Body of pancreas (tissue), 4 donors: ENCODE measurements around the gene SETBP1. TPM values are rescaled to one million over a fixed set of nuclear protein-coding genes. Genes with fewer than 3 reads are reported as not detected.

Source experiments
- ATAC-seq: fragments of 150-250 bp; one replicate; pipeline ENCODE4 v1.9.1; 2016
- DNase-seq, 4 donors: peaks; one replicate each; pipeline ENCODE4 v3.0.0-alpha.2; 2019
- H3K27ac ChIP-seq, 4 donors: fragments of 200-600 bp; sonication (generic); 1 replicate in 3 of 4; 2 replicates in 1 of 4; pipeline versions ENCODE4 v1.5.1 to v1.6.1; 2016 to 2019; ENCODE audit warnings: mild to moderate bottlenecking in 1 of 4, mixed read lengths in 1 of 4, moderate library complexity in 1 of 4
- H3K27me3 ChIP-seq, 2 donors: fragments of 200-600 bp; sonication (generic); one replicate each; pipeline ENCODE4 v1.6.0; 2016; ENCODE audit warnings: mild to moderate bottlenecking in 1 of 2
- H3K36me3 ChIP-seq, 2 donors: fragments of 200-600 bp; sonication (generic); replicated peaks in 1 of 2; 2 replicates each; pipeline ENCODE4 v1.5.1; 2016; ENCODE audit warnings: low read depth in 2 of 2; ENCODE audit not compliant: insufficient read depth in 1 of 2
- H3K4me1 ChIP-seq: fragments of 200-600 bp; sonication (generic); one replicate; pipeline ENCODE4 v1.6.0; 2016
- H3K4me3 ChIP-seq, 2 donors: fragments of 200-600 bp; sonication (generic); 1 replicate in 1 of 2; 2 replicates in 1 of 2; pipeline ENCODE4 v1.5.1; 2016 to 2019
- H3K9me3 ChIP-seq, 3 donors: fragments of 200-600 bp; sonication (generic); 1 replicate in 2 of 3; 2 replicates in 1 of 3; pipeline ENCODE4 v1.5.1; 2016
- CTCF ChIP-seq, 7 experiments: fragments of 450-650 bp in 4 of 7; fragments of 200-600 bp in 3 of 7; sonication (generic) in 3 of 7; IDR thresholded peaks; one replicate each; pipeline ENCODE4 v1.5.1; 2016 to 2019; ENCODE audit warnings: antibody characterized with exemption in 7 of 7
- POLR2A ChIP-seq, 3 donors: fragments of 450-650 bp; IDR thresholded peaks; one replicate each; pipeline ENCODE4 v1.6.1; 2016; ENCODE audit warnings: antibody characterized with exemption in 3 of 3, mild to moderate bottlenecking in 2 of 3
- WGBS, 2 donors: methylation state at CpG; one replicate each; pipeline ENCODE4 v1.1.5; 2017; 5-methylcytosine and 5-hydroxymethylcytosine counted together
- intact Hi-C: fragments of 100-400 bp; cut with DNase I; formaldehyde crosslinking; loops from one replicate; pipeline ENCODE4 v1.15.1; 2023
- total RNA-seq, 2 donors: library from RNA; depleted of rRNA; stranded (reverse); fragments of >200 nt; gene quantifications; one replicate each; pipeline ENCODE4 v1.1.0, GENCODE V29; 2016

SETBP1 gene
- total RNA-seq, 2 donors from 2014 or later: 23.6 to 37.2 TPM

GRCh38 chr18:45083226-45083855 lies 402.7 kb downstream of the SETBP1 start:
- no peak overlapping the region for H3K4me3 ChIP-seq
- no peak for TF ChIP-seq POLR2A (IDR thresholded peaks at IDR 0.05)
- no peak for TF ChIP-seq CTCF (IDR thresholded peaks at IDR 0.05)

GRCh38 chr18:45084206-45084605 lies 403.5 kb downstream of the SETBP1 start:
- 64 to 84% methylated on average over 13 of the region's 13 CpGs for WGBS, 2 donors
- ATAC-seq (no peak), DNase-seq (no peak)
- Histone ChIP-seq H3K27ac (no peak overlapping the region), H3K27me3 (no peaks in the 10 kb centered on the region), H3K4me3 (no peak overlapping the region), H3K9me3 (no peaks in the 10 kb centered on the region), H3K36me3 (no peaks in the 10 kb centered on the region), H3K4me1 (no peaks in the 10 kb centered on the region)
- TF ChIP-seq POLR2A (IDR thresholded peaks at IDR 0.05) (no peak), CTCF (IDR thresholded peaks at IDR 0.05) (no peak)
- intact Hi-C loops: no loop called here

More at GRCh38 chr18:45083226-45083855, 402.7 kb downstream of the SETBP1 start:
- no peaks in the 10 kb centered on the region for H3K9me3 ChIP-seq
- H3K27ac ChIP-seq: no peak overlapping the region
- H3K36me3 ChIP-seq: no peaks in the 10 kb centered on the region
- H3K4me1 ChIP-seq: no peaks in the 10 kb centered on the region
- no peaks in the 10 kb centered on the region for H3K27me3 ChIP-seq
- ATAC-seq (no peak), DNase-seq (no peak)
- WGBS, 2 donors: 89 to 94% methylated on average over 8 of the region's 8 CpGs
- intact Hi-C loops: no loop called here

GRCh38 chr18:45085916-45086624 lies 405.4 kb downstream of the SETBP1 start:
- TF ChIP-seq POLR2A (IDR thresholded peaks at IDR 0.05): no peak
- TF ChIP-seq CTCF (IDR thresholded peaks at IDR 0.05): no peak
- Histone ChIP-seq H3K27ac (no peak overlapping the region), H3K27me3 (no peaks in the 10 kb centered on the region), H3K4me3 (no peak overlapping the region), H3K4me1 (no peaks in the 10 kb centered on the region), H3K36me3 (no peaks in the 10 kb centered on the region), H3K9me3 (no peaks in the 10 kb centered on the region)
- ATAC-seq (no peak), DNase-seq (no peak)
- WGBS, 2 donors: 79 to 84% methylated on average over 5 of the region's 5 CpGs
- intact Hi-C loops: no loop called here

GRCh38 chr18:45086777-45087176 lies 406.1 kb downstream of the SETBP1 start:
- no peak for DNase-seq
- Histone ChIP-seq H3K27ac (no peak overlapping the region), H3K36me3 (no peaks in the 10 kb centered on the region), H3K4me1 (no peaks in the 10 kb centered on the region), H3K4me3 (no peak overlapping the region), H3K9me3 (no peaks in the 10 kb centered on the region), H3K27me3 (no peaks in the 10 kb centered on the region)
- no peak for ATAC-seq
- WGBS, 2 donors: 88% methylated on average over 3 of the region's 3 CpGs
- intact Hi-C loops: no loop called here
- TF ChIP-seq CTCF (IDR thresholded peaks at IDR 0.05) (no peak), POLR2A (IDR thresholded peaks at IDR 0.05) (no peak)
